NB4 (cell line): ENCODE measurements around the gene SOX8.

Experiments
- CTCF ChIP-seq: IDR thresholded peaks from one replicate; pipeline ENCODE4 v1.5.1; 2012; ENCODE audit warnings: low read depth, low read length
- MYC ChIP-seq: IDR thresholded peaks from 2 replicates; pipeline ENCODE4 v1.6.1; 2011; ENCODE audit warnings: low read depth, low read length
- POLR2A ChIP-seq: IDR thresholded peaks from 2 replicates; pipeline ENCODE4 v1.6.1; 2011; ENCODE audit warnings: mild to moderate bottlenecking; ENCODE audit not compliant: insufficient read length; ENCODE audit errors: extremely low read depth

- no peak for TF ChIP-seq CTCF
- TF ChIP-seq POLR2A: no peak
- no peak for TF ChIP-seq MYC
Measured at GRCh38 chr16:1000608-1001007, 19.0 kb downstream of the SOX8 start.
